ENCODE measurements around the gene MATN3.

DNA sequence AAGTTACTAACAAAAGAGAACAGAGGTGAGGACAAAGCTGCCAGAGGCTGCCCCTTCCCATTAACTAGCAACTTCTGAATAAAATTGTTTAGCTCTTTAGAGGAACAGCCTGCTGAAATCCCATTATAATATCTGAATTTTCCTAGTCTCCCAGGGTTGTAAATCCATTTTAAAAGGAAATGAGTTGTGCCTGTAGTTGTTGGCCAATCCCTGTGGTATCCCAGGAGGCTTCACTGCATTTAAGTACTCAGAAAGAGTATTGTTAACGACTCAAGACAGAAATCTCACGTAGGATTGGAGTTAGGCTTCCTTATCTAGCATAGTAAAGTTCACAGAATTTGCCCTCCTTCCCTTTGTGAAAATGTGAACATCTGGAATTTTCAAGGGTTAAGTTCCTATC, 30.1 kb upstream of the MATN3 start:
- TF ChIP-seq EZH2 (IDR thresholded peaks at IDR 0.05; ENCODE audit: low read length, unreplicated experiment) (no peak), EZH2phosphoT487 (IDR thresholded peaks at IDR 0.05; ENCODE audit: borderline replicate concordance, low read length) (no peak)

Measured in PC-3 (cell line).